Eye (tissue), 1 donor: ENCODE results near the gene PIK3C2B.
"Not testable (repeated sequence)": the region's sequence is repeated elsewhere in the genome, so short reads cannot be mapped to it uniquely, and the experiment has no call there.

Source experiments
- DNase-seq: peaks from one replicate; pipeline ENCODE4 v3.0.0-alpha.2; 2015

The PIK3C2B gene

GRCh38 chr1:204506201-204506968, 11.8 kb upstream of the PIK3C2B start:
- DNase-seq: peak; percentile 98

GRCh38 chr1:204505674-204506200, 11.1 kb upstream of the PIK3C2B start:
- DNase-seq: no peak

DNA sequence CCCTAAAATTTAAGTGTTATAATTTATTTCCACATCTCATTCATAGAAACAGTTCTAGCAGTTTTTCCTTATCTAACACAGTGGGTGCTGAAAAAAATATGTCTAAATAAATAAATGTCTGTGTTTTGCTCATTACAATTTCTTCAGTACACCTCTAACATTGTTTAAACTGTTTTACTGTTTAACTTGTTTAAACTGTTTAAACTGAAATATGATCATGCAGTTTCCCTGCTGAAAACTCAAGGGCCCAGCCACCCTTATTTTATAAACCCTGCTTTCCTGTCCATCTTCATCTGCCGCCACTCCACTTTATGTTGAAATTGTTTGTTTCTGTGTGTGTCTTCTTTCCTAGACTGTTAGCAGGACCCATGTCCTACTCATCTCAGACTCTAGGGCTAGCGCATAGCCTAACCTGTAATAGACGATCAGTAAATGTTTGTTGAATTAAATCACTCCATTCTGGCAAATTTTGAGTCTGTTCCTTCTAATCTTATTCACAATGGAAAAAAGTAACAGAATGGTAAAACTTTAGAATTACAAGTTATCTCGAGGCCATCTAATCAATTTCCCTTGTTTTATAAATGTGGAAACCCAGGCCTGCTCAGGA, 9.4 kb upstream of the PIK3C2B start:
- no peak for DNase-seq

DNA sequence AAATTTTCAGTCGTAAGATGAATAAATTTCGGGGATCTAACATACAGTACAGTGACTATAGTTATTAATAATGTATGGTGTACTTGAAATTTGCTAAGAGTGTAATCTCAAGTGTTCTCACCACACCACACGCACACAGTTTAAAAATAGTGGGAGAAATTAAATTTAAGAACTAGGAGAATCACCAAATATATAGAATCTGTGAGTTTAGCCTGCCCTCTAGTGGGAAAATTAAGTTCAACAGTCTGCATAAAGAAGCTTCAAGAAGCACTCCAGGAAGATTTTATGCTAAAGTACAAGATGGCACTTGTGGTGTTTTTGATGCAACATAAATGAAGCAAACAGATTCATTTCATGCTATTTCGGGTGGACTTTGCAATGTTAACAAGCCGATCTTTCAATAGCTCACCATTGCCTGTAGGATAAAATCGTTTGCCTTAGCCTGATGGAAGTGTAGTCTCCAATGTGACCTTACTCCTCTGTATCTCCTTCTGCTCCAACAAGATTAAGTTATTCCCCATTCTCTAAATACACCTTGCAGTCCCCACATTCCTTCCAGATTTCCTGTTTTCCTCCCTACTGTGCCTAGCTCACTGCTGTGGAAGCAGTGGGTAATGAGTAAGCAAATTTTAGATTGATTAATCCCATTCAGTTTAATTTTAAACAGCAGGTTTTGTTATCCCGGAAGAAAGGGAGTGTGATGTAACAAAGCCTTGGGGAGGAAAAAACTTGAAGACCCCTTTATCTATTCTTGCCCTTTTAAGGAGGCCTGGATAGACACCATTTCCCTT, 8.7 kb upstream of the PIK3C2B start:
- DNase-seq: peak; percentile 94

GRCh38 chr1:204502241-204502640, 7.6 kb upstream of the PIK3C2B start:
- DNase-seq: peak; percentile 50

DNA sequence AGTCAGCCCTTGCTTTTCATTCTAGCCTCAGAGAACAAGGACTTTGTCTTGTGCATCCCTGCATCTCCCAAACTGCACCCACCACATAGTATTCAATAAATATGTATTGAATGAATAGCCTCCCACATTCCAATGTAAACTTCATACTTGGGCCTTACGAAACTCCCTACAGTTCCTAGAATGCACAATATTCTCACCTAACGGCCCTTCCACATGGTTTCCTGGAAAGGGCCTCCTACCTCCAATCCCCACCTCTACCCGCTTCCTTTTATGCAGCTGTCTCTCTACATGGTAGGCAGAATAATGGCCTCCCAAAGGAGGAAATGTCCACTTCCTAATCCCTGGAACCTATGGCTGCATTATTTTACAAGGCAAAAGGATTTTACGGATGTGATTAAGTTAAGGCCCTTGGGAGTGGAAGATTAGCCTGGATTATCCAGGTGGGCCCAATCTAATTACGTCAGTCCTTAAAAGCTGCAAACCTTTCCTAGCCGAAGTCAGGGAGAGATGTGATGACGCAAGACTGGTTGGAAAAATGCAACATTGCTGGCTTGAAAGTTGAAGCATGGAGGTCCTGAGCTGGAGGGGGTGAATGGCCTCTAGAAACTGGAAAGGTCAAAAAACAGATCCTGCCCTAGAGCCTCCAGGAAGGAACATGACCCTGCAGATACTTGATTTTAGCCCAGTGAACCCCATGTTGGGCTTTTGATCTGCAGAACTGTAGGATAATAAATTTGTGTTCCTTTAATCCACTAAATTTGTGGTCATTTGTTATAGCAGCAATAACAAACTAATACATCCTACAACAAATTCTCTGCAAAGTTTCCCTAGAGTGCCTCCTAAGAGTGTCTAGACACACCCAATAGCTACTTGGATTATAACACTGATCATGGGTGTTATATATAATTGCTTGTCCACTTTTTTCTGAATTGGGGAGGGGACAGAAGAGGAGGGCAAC, 5.2 kb upstream of the PIK3C2B start:
- DNase-seq: no peak

- no peak for DNase-seq
Measured at GRCh38 chr1:204498981-204499380, 4.4 kb upstream of the PIK3C2B start.

DNA sequence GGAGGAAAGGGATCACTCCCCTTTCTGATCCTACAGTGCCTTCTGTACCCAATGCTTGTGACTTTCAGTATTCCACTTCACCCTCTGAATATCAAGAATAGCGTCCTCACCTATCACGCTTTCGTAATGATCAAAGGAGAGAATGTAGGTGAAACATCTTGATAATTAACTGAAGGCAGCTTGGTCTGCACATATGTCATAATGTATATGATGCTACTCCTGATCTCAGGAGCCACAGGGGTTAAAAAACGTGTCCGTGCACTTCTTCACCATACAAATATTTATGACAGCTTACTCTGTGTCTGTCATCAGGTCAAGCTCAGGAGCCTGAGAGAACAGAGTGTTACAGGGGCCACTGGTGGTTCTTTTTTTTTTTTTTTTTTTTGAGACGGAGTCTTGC, 1.2 kb upstream of the PIK3C2B start:
- DNase-seq: no peak

GRCh38 chr1:204495078-204495753, 611 bp upstream of the PIK3C2B start:
- no peak for DNase-seq

- no peak for DNase-seq
Measured at GRCh38 chr1:204493984-204494280, 673 bp downstream of the PIK3C2B start.

GRCh38 chr1:204493145-204493983, 1.2 kb downstream of the PIK3C2B start:
- DNase-seq: peak; percentile 76

- no peak for DNase-seq
Measured at GRCh38 chr1:204491655-204492054, 3.0 kb downstream of the PIK3C2B start.

DNA sequence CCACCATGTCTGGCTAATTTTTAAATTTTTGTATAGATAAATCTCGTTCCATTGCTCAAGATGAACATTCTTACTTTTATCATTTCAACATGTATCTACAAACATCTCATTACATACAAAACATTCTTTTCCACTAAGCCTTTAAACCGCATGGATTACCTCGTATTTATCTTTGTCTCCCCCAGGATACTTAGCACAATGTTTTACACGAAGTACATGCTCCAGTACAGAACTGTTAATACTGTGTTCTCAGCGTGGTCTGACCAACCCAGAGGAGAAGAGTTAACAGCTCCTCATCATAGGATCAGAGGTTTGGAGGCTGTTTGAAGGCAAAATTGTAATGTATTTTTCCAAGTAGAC, 7.4 kb downstream of the PIK3C2B start:
- no peak for DNase-seq

DNA sequence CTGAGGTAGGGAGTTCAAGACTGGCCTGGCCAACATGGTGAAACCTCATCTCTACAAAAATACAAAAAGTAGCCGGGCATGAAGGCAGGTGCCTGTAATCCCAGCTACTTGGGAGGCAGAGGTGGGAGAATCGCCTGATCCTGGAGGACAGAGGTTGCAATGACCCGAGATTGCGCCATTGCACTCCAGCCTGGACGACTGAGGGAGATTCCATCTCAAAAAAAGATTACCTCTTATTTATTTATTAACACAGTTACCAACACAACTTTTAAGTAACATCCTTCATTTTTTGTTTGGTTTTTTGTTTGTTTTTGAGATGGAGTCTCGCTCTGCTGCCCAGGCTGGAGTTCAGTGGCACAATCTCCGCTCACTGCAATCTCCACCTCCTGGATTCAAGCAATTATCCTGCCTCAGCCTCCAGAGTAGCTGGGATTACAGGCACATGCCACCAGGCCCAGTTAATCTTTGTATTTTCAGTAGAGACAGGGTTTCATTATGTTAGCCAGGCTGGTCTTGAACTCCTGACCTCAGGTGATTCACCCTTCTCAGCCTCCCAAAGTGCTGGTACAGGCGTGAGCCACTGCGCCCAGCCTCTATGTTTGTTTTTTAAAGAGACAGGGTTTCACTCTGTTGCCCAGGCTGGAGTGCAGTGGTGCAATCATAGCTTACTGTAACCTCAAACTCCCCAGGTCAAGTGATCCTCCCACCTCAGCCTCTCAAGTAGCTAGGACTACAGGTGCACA, 7.9 kb downstream of the PIK3C2B start:
- DNase-seq: not testable (repeated sequence)

DNA sequence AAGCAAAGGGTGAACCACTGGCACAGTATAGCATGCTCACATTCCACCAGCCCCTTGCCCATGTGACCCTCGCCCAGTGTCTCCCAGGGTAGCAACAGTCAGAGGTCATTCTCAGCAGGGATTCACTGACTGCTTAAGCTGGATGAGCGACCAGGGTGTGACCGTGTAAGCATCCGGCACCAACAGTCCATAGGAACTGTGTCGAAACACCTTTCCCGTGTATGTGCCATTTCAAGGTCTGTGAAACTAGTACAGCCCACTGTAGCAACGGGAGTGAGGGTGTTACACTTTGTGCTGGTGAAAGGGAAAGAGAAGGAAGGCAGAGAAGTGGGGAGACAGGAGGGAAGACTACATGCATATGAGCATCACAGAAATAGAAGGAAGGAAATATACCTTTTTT, 10.8 kb downstream of the PIK3C2B start:
- DNase-seq: no peak

DNA sequence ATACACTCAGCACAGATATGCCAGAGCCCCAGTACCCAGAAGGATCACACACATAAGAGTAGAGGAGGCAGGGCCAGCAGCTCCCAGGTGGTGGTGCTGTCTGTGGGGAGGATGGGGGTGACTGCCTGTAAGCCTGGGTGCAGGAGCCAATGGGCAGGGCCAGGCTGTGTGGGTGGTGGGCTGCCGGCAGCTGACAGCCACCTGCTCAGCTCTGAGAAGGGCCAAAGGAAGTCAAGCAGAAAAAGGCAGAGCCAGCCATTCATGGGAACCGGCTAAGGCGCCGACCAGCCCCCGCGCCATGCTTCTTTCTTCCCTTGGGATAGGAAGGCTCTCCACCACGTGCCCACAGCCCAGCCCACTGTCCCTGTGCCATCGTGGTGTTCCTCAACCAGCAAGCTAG, 14.1 kb downstream of the PIK3C2B start:
- DNase-seq: peak; percentile 74

GRCh38 chr1:204479387-204480136, 15.0 kb downstream of the PIK3C2B start:
- no peak for DNase-seq

GRCh38 chr1:204478921-204479320, 15.7 kb downstream of the PIK3C2B start:
- no peak for DNase-seq

- no peak for DNase-seq
Measured at GRCh38 chr1:204478172-204478899, 16.3 kb downstream of the PIK3C2B start.
